Skin epidermis (tissue), 12 donors: ENCODE data around the gene SETDB1.
"Not testable (repeated sequence)": the region's sequence is repeated elsewhere in the genome, so short reads cannot be mapped to it uniquely, and the experiment has no call there.

Experiments used
- H3K27ac ChIP-seq, 21 experiments: fragments of 200-600 bp; sonication (generic) in 11 of 21; one replicate each; pipeline ENCODE4 v1.5.0; 2020; ENCODE audit warnings: mild to moderate bottlenecking in 3 of 21, inconsistent platforms in 2 of 21, moderate library complexity in 2 of 21
- H3K4me3 ChIP-seq, 7 experiments: fragments of 200-600 bp; sonication (generic) in 2 of 7; one replicate each; pipeline ENCODE4 v1.5.0; 2020; ENCODE audit warnings: inconsistent platforms in 2 of 7, mild to moderate bottlenecking in 2 of 7, moderate library complexity in 1 of 7

SETDB1 gene

GRCh38 chr1:150927624-150928023 is 1.5 kb downstream of the SETDB1 start:
- Histone ChIP-seq H3K27ac (no peak overlapping the region), H3K4me3 (no peak overlapping the region)

- H3K27ac ChIP-seq = no peak overlapping the region
- no peak overlapping the region for H3K4me3 ChIP-seq
Measured at GRCh38 chr1:150928286-150928685, 2.1 kb downstream of the SETDB1 start.

- not testable (repeated sequence) for H3K27ac ChIP-seq, H3K4me3 ChIP-seq
Measured at GRCh38 chr1:150928775-150929174, 2.6 kb downstream of the SETDB1 start.

GRCh38 chr1:150931773-150932172 is 5.6 kb downstream of the SETDB1 start:
- no peak overlapping the region for H3K4me3 ChIP-seq
- H3K27ac ChIP-seq = no peak overlapping the region

- no peak overlapping the region for H3K4me3 ChIP-seq
Measured at GRCh38 chr1:150944856-150945255, 18.7 kb downstream of the SETDB1 start.

GRCh38 chr1:150954708-150955107 is 28.5 kb downstream of the SETDB1 start:
- no peak overlapping the region for H3K27ac ChIP-seq
- no peak overlapping the region for H3K4me3 ChIP-seq

More at GRCh38 chr1:150944856-150945255, 18.7 kb downstream of the SETDB1 start:
- H3K27ac ChIP-seq = no peak overlapping the region

- Histone ChIP-seq H3K4me3 (no peak overlapping the region), H3K27ac (no peak overlapping the region)
Measured at GRCh38 chr1:150955280-150955679, 29.1 kb downstream of the SETDB1 start.

GRCh38 chr1:150957666-150958065 is 31.5 kb downstream of the SETDB1 start:
- H3K4me3 ChIP-seq = no peak overlapping the region
- no peak overlapping the region for H3K27ac ChIP-seq

- H3K4me3 ChIP-seq = no peak overlapping the region
- no peak overlapping the region for H3K27ac ChIP-seq
Measured at GRCh38 chr1:150960646-150961045, 34.5 kb downstream of the SETDB1 start.

GRCh38 chr1:150961756-150962155 is 35.6 kb downstream of the SETDB1 start:
- H3K4me3 ChIP-seq = no peak overlapping the region
- H3K27ac ChIP-seq = no peak overlapping the region

GRCh38 chr1:150963321-150964163 is 37.4 kb downstream of the SETDB1 start:
- no peak overlapping the region for H3K27ac ChIP-seq
- H3K4me3 ChIP-seq = no peak overlapping the region

GRCh38 chr1:150964164-150964489 is 38.0 kb downstream of the SETDB1 start:
- Histone ChIP-seq H3K27ac (no peak overlapping the region), H3K4me3 (no peak overlapping the region)

GRCh38 chr1:150965605-150966004 is 39.4 kb downstream of the SETDB1 start:
- Histone ChIP-seq H3K4me3 (no peak overlapping the region), H3K27ac (peak overlapping the region in 1 of 21 experiments; percentile 3)

- Histone ChIP-seq H3K27ac (no peak overlapping the region), H3K4me3 (no peak overlapping the region)
Measured at GRCh38 chr1:150966011-150966410, 39.8 kb downstream of the SETDB1 start.

- Histone ChIP-seq H3K27ac (peak overlapping the region in 1 of 21 experiments; percentile 2), H3K4me3 (no peak overlapping the region)
Measured at GRCh38 chr1:150967936-150968335, 41.8 kb downstream of the SETDB1 start.

- Histone ChIP-seq H3K4me3 (no peak overlapping the region), H3K27ac (peak overlapping the region in 2 of 21 experiments; percentile 2 to 11)
Measured at GRCh38 chr1:150968491-150968890, 42.3 kb downstream of the SETDB1 start.

- no peak overlapping the region for H3K4me3 ChIP-seq
- peak overlapping the region in 2 of 21 experiments; percentile 4 to 16 for H3K27ac ChIP-seq
Measured at GRCh38 chr1:150969626-150970025, 43.5 kb downstream of the SETDB1 start.

- no peak overlapping the region for H3K4me3 ChIP-seq
Measured at GRCh38 chr1:150970808-150971582, 44.8 kb downstream of the SETDB1 start.

GRCh38 chr1:150971583-150972416 is 45.6 kb downstream of the SETDB1 start:
- no peak overlapping the region for H3K4me3 ChIP-seq
- peak overlapping the region in 11 of 21 experiments; percentile 8 to 96 (median 39) for H3K27ac ChIP-seq

More at GRCh38 chr1:150970808-150971582, 44.8 kb downstream of the SETDB1 start:
- H3K27ac ChIP-seq = peak overlapping the region in 8 of 21 experiments; percentile 5 to 93 (median 28)

GRCh38 chr1:150972417-150972940 is 46.3 kb downstream of the SETDB1 start:
- H3K4me3 ChIP-seq = peak overlapping the region in 1 of 7 experiments; percentile 84
- H3K27ac ChIP-seq = peak overlapping the region in 10 of 21 experiments; percentile 6 to 96 (median 94)
